ENCODE measurements around the gene UBL4A. TPM values are rescaled to one million over a fixed set of nuclear protein-coding genes. Genes with fewer than 3 reads are reported as not detected.

The UBL4A gene
- polyA plus RNA-seq, 4 donors: 26.2 to 39.6 (median 30.1) TPM

- no peak for DNase-seq (ENCODE audit: low read depth in 4 of 4, low spot score in 2 of 4)
Measured at GRCh38 chrX:154466036-154466435, 20.4 kb downstream of the UBL4A start.

- no peak for DNase-seq (ENCODE audit: low read depth in 4 of 4, low spot score in 2 of 4)
Measured at GRCh38 chrX:154465601-154466000, 20.8 kb downstream of the UBL4A start.

- no peak for DNase-seq (ENCODE audit: low read depth in 4 of 4, low spot score in 2 of 4)
Measured at GRCh38 chrX:154464806-154465365, 21.5 kb downstream of the UBL4A start.

GRCh38 chrX:154463611-154464220, 22.7 kb downstream of the UBL4A start:
- no peak for DNase-seq (ENCODE audit: low read depth in 4 of 4, low spot score in 2 of 4)

GRCh38 chrX:154462396-154462795, 24.0 kb downstream of the UBL4A start:
- DNase-seq (ENCODE audit: low read depth in 4 of 4, low spot score in 2 of 4): no peak

GRCh38 chrX:154460326-154460725, 26.1 kb downstream of the UBL4A start:
- no peak for DNase-seq (ENCODE audit: low read depth in 4 of 4, low spot score in 2 of 4)

- DNase-seq (ENCODE audit: low read depth in 4 of 4, low spot score in 2 of 4): no peak
Measured at GRCh38 chrX:154459832-154460231, 26.6 kb downstream of the UBL4A start.

GRCh38 chrX:154458954-154459778, 27.2 kb downstream of the UBL4A start:
- no peak for DNase-seq (ENCODE audit: low read depth in 4 of 4, low spot score in 2 of 4)

GRCh38 chrX:154458116-154458953, 28.1 kb downstream of the UBL4A start, which contains the start of gene PLXNA3:
TSS of gene PLXNA3 (plus strand) at chrX:154458281. CDS start at chrX:154460184, 1,903 bp downstream.
- no peak for DNase-seq (ENCODE audit: low read depth in 4 of 4, low spot score in 2 of 4)

- DNase-seq (ENCODE audit: low read depth in 4 of 4, low spot score in 2 of 4): no peak
Measured at GRCh38 chrX:154457491-154458115, 28.8 kb downstream of the UBL4A start.

GRCh38 chrX:154452823-154453222, 33.6 kb downstream of the UBL4A start:
- DNase-seq (ENCODE audit: low read depth in 4 of 4, low spot score in 2 of 4): no peak

GRCh38 chrX:154450312-154450711, 36.1 kb downstream of the UBL4A start:
- no peak for DNase-seq (ENCODE audit: low read depth in 4 of 4, low spot score in 2 of 4)

- no peak for DNase-seq (ENCODE audit: low read depth in 4 of 4, low spot score in 2 of 4)
Measured at GRCh38 chrX:154449618-154450017, 36.8 kb downstream of the UBL4A start.

GRCh38 chrX:154448484-154448883, 37.9 kb downstream of the UBL4A start:
- no peak for DNase-seq (ENCODE audit: low read depth in 4 of 4, low spot score in 2 of 4)

- DNase-seq (ENCODE audit: low read depth in 4 of 4, low spot score in 2 of 4): no peak
Measured at GRCh38 chrX:154446430-154446829, 40.0 kb downstream of the UBL4A start.

- no peak for DNase-seq (ENCODE audit: low read depth in 4 of 4, low spot score in 2 of 4)
Measured at GRCh38 chrX:154445776-154446175, 40.6 kb downstream of the UBL4A start.

- DNase-seq (ENCODE audit: low read depth in 4 of 4, low spot score in 2 of 4): no peak
Measured at GRCh38 chrX:154444755-154445246, 41.6 kb downstream of the UBL4A start.

- no peak for DNase-seq (ENCODE audit: low read depth in 4 of 4, low spot score in 2 of 4)
Measured at GRCh38 chrX:154443992-154444754, 42.2 kb downstream of the UBL4A start, which contains the start of gene FAM50A. TSS of gene FAM50A (plus strand) at chrX:154444141. CDS start at chrX:154444236, 95 bp downstream.

- DNase-seq (ENCODE audit: low read depth in 4 of 4, low spot score in 2 of 4): no peak
Measured at GRCh38 chrX:154443479-154443910, 42.9 kb downstream of the UBL4A start.

All from left renal cortex interstitium (tissue), 4 donors.